ENCODE results near the gene SDR42E2. TPM values are rescaled to one million over a fixed set of nuclear protein-coding genes. Genes with fewer than 3 reads are reported as not detected.

SDR42E2 gene
- total RNA-seq, 1 experiment from 2014 or later, result 0.05 TPM

DNA sequence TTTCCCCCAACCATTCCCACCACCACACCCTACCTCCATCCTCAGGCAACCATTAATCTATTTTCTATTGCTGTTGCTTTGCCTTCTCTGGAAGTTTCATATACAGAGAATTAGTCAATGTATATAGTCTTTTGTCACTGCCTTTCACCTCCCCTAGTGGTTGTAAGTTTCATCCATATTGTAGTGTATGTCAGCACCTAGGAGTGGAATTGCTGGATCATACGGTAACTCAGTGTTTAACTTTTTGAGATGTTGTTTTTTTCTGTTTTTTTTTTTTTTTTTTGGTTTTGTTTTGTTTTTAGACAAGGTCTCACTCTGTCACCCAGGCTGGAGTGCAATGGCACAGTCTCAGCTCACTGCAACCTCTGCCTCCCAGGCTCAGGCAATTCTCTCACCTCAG is 60.7 kb downstream of the SDR42E2 start:
- CTCF ChIA-PET, result interaction anchor here (0.6 kb wide), 1 partner anchor 11 kb away, joined by 7 read pairs; no protein-coding TSS in a partner anchor

DNA sequence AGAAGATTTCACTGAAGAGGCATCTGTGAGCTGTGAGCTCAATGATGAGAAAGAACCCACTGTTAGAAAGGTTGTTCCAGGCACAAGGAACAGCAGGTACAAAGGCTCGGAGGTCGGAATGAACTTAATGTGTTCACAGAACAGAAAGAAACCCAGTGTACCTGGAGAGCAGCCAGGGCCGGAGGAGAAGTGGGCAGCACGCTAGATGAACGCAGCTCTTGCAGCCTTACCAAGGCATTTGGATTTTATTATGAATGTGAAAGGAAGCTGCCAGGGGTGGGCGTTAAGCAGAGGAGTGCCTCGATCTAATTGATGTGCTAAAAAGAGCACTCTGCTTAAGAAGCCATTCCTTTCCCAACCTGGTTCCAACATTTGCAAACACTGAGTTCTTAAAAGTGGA is 62.8 kb downstream of the SDR42E2 start:
- DNase-seq (ENCODE audit: low read depth, low spot score) (no peak), ATAC-seq (no peak)
- Histone ChIP-seq H3K36me3 (ENCODE audit: control insufficient read depth, insufficient read depth, low read length) (no peaks in the 10 kb centered on the region), H3K4me1 (ENCODE audit: control insufficient read depth, insufficient read depth, low read length) (no peaks in the 10 kb centered on the region), H3K27me3 (ENCODE audit: control insufficient read depth, insufficient read depth, low read length) (no peaks in the 10 kb centered on the region), H3K4me3 (ENCODE audit: low read depth in 2 of 2, low read length in 2 of 2) (no peak overlapping the region), H3K9me3 (ENCODE audit: control insufficient read depth, insufficient read depth, low read depth, low read length) (no peaks in the 10 kb centered on the region), H3K27ac (ENCODE audit: low read length) (no peak overlapping the region)
- in situ Hi-C loops (cut with HindIII; ENCODE audit: low pct_unique_long_range_greater_than_20kb, low sequenced_read_pairs), result no loop called here
- BruUV-seq (replicated peaks), result no TSS peak
- intact Hi-C loops (cut with micrococcal nuclease; ENCODE audit: unreplicated experiment), result no loop called here
- ChIA-PET POLR2A (no interaction called here), CTCF (no interaction called here)
- TF ChIP-seq TCF7L2 (IDR thresholded peaks at IDR 0.05; ENCODE audit: low read depth, low read length) (no peak), POLR2AphosphoS5 (IDR thresholded peaks at IDR 0.05; ENCODE audit: low read depth, low read length) (no peak), SIN3A (IDR thresholded peaks at IDR 0.05; ENCODE audit: borderline replicate concordance, insufficient read depth, low read depth, low read length) (no peak)
- TF ChIP-seq, protein P1, sequence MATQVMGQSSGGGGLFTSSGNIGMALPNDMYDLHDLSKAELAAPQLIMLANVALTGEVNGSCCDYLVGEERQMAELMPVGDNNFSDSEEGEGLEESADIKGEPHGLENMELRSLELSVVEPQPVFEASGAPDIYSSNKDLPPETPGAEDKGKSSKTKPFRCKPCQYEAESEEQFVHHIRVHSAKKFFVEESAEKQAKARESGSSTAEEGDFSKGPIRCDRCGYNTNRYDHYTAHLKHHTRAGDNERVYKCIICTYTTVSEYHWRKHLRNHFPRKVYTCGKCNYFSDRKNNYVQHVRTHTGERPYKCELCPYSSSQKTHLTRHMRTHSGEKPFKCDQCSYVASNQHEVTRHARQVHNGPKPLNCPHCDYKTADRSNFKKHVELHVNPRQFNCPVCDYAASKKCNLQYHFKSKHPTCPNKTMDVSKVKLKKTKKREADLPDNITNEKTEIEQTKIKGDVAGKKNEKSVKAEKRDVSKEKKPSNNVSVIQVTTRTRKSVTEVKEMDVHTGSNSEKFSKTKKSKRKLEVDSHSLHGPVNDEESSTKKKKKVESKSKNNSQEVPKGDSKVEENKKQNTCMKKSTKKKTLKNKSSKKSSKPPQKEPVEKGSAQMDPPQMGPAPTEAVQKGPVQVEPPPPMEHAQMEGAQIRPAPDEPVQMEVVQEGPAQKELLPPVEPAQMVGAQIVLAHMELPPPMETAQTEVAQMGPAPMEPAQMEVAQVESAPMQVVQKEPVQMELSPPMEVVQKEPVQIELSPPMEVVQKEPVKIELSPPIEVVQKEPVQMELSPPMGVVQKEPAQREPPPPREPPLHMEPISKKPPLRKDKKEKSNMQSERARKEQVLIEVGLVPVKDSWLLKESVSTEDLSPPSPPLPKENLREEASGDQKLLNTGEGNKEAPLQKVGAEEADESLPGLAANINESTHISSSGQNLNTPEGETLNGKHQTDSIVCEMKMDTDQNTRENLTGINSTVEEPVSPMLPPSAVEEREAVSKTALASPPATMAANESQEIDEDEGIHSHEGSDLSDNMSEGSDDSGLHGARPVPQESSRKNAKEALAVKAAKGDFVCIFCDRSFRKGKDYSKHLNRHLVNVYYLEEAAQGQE (IDR thresholded peaks at IDR 0.05; ENCODE audit: insufficient read depth in 1 of 2, low read depth in 2 of 2, low read length in 1 of 2), result no peak
- TF ChIP-seq, protein P2, sequence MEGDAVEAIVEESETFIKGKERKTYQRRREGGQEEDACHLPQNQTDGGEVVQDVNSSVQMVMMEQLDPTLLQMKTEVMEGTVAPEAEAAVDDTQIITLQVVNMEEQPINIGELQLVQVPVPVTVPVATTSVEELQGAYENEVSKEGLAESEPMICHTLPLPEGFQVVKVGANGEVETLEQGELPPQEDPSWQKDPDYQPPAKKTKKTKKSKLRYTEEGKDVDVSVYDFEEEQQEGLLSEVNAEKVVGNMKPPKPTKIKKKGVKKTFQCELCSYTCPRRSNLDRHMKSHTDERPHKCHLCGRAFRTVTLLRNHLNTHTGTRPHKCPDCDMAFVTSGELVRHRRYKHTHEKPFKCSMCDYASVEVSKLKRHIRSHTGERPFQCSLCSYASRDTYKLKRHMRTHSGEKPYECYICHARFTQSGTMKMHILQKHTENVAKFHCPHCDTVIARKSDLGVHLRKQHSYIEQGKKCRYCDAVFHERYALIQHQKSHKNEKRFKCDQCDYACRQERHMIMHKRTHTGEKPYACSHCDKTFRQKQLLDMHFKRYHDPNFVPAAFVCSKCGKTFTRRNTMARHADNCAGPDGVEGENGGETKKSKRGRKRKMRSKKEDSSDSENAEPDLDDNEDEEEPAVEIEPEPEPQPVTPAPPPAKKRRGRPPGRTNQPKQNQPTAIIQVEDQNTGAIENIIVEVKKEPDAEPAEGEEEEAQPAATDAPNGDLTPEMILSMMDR (IDR thresholded peaks at IDR 0.05), result no peak

More for the DNA sequence above, 60.7 kb downstream of the SDR42E2 start:
- POLR2A ChIA-PET, result no interaction called here
- Histone ChIP-seq H3K4me3 (ENCODE audit: low read depth in 2 of 2, low read length in 2 of 2) (no peak overlapping the region), H3K27me3 (ENCODE audit: control insufficient read depth, insufficient read depth, low read length) (no peaks in the 10 kb centered on the region), H3K27ac (ENCODE audit: low read length) (no peak overlapping the region), H3K36me3 (ENCODE audit: control insufficient read depth, insufficient read depth, low read length) (no peaks in the 10 kb centered on the region), H3K4me1 (ENCODE audit: control insufficient read depth, insufficient read depth, low read length) (no peaks in the 10 kb centered on the region), H3K9me3 (ENCODE audit: control insufficient read depth, insufficient read depth, low read depth, low read length) (no peaks in the 10 kb centered on the region)
- BruUV-seq (replicated peaks), result no TSS peak
- DNase-seq (ENCODE audit: low read depth, low spot score) (no peak), ATAC-seq (no peak)
- TF ChIP-seq, protein P1 (IDR thresholded peaks at IDR 0.05; ENCODE audit: insufficient read depth in 1 of 2, low read depth in 2 of 2, low read length in 1 of 2), result no peak
- TF ChIP-seq, protein P2 (IDR thresholded peaks at IDR 0.05), result no peak
- TF ChIP-seq SIN3A (IDR thresholded peaks at IDR 0.05; ENCODE audit: borderline replicate concordance, insufficient read depth, low read depth, low read length), result no peak
- no peak for TF ChIP-seq TCF7L2 (IDR thresholded peaks at IDR 0.05; ENCODE audit: low read depth, low read length)
- intact Hi-C loops (cut with micrococcal nuclease; ENCODE audit: unreplicated experiment) (no loop called here), in situ Hi-C loops (cut with HindIII; ENCODE audit: low pct_unique_long_range_greater_than_20kb, low sequenced_read_pairs) (no loop called here)
